Keratinocyte (primary cell): ENCODE measurements around the gene HLA-C.

ENCODE experiments used
- EZH2 ChIP-seq: IDR thresholded peaks from one replicate; pipeline ENCODE4 v1.6.1; 2012; ENCODE audit warnings: inconsistent platforms, mild to moderate bottlenecking, low read length, moderate library complexity
- TF ChIP-seq, protein P1 (sequence below), 3 experiments: IDR thresholded peaks in 1 of 3; conservative IDR thresholded peaks in 1 of 3; optimal IDR thresholded peaks in 1 of 3; 2 replicates in 2 of 3; 3 replicates in 1 of 3; pipeline versions ENCODE3 to v1.5.1; 2011; ENCODE audit warnings: low read length in 3 of 3, mild to moderate bottlenecking in 3 of 3, moderate library complexity in 2 of 3, control low read depth in 1 of 3, inconsistent platforms in 1 of 3; ENCODE audit not compliant: insufficient read depth in 2 of 3; ENCODE audit errors: extremely low read depth in 1 of 3

DNA sequence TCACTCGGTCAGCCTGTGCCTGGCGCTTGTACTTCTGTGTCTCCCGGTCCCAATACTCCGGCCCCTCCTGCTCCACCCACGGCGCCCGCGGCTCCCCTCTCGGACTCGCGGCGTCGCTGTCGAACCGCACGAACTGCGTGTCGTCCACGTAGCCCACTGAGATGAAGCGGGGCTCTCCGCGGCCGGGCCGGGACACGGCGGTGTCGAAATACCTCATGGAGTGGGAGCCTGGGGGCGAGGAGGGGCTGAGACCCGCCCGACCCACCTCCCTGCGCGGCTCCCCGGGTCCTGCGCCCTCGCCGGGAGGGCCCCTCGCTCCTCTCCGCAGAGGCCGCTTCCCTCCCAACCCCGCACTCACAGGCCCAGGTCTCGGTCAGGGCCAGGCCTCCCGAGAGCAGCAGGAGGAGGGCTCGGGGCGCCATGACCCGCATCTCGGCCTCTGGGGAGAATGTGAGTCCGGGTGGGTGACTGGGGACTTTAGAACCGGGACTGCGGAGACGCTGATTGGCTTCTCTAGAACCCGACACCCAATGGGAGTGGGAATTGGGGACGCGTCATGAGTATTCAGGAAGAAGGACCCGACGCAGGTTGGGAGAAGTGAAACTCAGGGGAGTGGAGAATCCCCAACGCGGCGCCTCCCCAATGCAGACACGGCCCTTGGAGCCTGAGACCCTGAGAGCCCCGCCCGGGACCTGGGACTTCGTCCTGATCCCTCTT, at the start of gene HLA-C:
- TF ChIP-seq, protein P1, sequence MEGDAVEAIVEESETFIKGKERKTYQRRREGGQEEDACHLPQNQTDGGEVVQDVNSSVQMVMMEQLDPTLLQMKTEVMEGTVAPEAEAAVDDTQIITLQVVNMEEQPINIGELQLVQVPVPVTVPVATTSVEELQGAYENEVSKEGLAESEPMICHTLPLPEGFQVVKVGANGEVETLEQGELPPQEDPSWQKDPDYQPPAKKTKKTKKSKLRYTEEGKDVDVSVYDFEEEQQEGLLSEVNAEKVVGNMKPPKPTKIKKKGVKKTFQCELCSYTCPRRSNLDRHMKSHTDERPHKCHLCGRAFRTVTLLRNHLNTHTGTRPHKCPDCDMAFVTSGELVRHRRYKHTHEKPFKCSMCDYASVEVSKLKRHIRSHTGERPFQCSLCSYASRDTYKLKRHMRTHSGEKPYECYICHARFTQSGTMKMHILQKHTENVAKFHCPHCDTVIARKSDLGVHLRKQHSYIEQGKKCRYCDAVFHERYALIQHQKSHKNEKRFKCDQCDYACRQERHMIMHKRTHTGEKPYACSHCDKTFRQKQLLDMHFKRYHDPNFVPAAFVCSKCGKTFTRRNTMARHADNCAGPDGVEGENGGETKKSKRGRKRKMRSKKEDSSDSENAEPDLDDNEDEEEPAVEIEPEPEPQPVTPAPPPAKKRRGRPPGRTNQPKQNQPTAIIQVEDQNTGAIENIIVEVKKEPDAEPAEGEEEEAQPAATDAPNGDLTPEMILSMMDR (optimal IDR thresholded peaks at IDR 0.05 in 1 of 3, IDR thresholded peaks at IDR 0.05 in 1 of 3, conservative IDR thresholded peaks at IDR 0.05 in 1 of 3; ENCODE audit: extremely low read depth in 1 of 3, insufficient read depth in 2 of 3, low read length in 3 of 3): no peak
- no peak for TF ChIP-seq EZH2
